Measurements from ENCODE around the gene SLC23A2.
"Not testable (repeated sequence)": the region's sequence is repeated elsewhere in the genome, so short reads cannot be mapped to it uniquely, and the experiment has no call there.

GRCh38 chr20:5035518-5035917 lies 34.2 kb upstream of the SLC23A2 start:
- not testable (repeated sequence) for TF ChIP-seq CTCF (conservative IDR thresholded peaks at IDR 0.05); EZH2 (IDR thresholded peaks at IDR 0.05; ENCODE audit: low read depth)

All from PC-9 (cell line).